GM18498 (cell line): ENCODE results near the gene KDM5D.

Experiments
- ATAC-seq: cut with Tn5 transposase; IDR thresholded peaks from one replicate; pipeline ENCODE4 v1.9.1; 2021; ENCODE audit warnings: mild to moderate bottlenecking, moderate library complexity; ENCODE audit not compliant: unreplicated experiment

Gene KDM5D

DNA sequence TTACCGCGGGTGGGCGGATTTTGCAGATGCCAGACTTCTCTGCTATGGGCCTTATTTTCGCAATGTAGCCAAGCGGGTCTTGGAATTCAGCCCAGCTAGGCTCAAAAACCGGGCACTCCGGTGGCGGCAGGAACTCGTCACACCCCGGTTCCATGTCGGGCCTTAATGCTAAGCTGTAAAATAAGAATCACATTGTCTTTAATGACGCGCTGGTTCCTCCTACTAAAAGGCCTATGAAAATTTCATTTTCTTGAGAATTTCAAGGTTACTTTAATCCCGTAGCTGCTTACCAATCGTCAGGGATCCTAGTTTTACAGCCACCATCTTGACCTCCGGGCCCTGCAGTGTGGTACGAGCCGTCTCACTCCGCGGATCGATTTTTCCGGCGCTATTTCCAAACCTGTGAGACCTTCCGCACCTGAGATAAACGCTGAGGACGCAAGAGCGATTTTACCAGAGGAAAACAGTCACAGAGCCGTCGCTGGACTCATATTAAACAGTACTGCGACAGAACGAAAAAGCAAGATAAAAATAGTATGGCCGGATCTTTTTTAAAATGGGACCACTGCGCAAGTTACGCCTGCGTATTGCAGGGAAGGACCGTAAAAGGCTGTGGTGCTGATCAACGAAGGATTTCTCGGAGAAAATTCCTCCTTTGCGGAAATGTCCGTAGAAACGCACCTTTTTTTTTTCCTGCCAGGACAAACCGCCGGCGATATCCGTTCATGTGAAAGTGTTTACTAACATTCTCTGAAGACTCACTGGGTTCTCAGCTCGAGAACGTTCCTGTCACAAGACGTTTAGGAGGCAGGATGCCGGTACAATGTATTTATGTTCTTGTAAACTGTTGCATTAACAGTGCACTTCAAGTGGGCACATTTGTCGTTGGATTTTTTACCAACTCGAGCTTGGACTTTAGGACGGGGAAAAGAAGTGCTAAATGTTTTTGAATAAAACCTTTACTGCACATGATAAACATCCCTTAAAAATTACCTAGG, at the start of gene KDM5D:
Gene KDM5D, minus strand, starts transcription at position 346 of the 998 bp plus-strand sequence. Its CDS starts 192 bp downstream, at position 154.
- peak; percentile 85 for ATAC-seq

GRCh38 chrY:19768375-19768774, 23.8 kb upstream of the KDM5D start:
- ATAC-seq, result no peak

GRCh38 chrY:19743331-19743730, 1.2 kb downstream of the KDM5D start:
- no peak for ATAC-seq

- ATAC-seq, result no peak
Observed at GRCh38 chrY:19742153-19742552, 2.4 kb downstream of the KDM5D start.

- no peak for ATAC-seq
Observed at GRCh38 chrY:19734425-19734824, 10.1 kb downstream of the KDM5D start.

DNA sequence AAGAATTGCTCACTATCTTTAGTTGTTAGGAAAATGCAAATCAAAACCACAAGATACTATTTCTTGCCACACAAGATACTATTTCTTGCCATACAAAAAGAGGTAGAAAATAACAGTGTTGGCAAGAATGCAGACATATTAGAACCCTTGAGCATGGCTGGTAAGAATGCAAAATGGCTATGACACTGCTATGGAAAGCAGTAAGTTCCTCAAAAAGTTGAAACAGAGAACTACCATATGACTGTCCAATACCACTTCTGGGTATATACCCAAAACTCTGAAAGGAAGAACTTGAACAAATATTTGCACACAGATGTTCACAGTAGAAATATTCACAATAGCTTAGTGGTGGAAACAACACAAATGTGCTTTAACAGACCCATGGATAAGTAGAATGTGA, 26.6 kb downstream of the KDM5D start:
- ATAC-seq, result peak; percentile 91

- no peak for ATAC-seq
Observed at GRCh38 chrY:19717146-19717545, 27.4 kb downstream of the KDM5D start.

DNA sequence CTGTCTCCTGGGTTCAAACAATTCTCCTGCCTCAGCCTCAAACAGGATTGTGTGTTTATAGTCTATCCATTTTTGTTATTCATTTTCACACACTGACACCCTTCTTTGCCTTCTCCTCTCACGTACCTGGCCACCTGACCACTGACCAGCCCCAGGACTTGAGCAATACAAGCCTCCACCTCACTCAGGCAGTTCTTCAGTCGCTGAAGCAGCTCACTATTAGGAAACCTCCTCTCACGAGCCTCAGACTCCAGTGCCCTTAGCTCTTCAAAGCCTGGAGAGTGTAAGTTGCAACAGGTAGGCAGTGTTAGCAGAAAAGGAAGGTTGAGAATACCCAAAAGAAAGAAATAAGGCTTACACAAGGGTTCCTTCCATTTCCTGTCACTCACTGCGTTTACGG, 29.3 kb downstream of the KDM5D start:
- ATAC-seq, result no peak

- ATAC-seq, result no peak
Observed at GRCh38 chrY:19713430-19713829, 31.1 kb downstream of the KDM5D start.

DNA sequence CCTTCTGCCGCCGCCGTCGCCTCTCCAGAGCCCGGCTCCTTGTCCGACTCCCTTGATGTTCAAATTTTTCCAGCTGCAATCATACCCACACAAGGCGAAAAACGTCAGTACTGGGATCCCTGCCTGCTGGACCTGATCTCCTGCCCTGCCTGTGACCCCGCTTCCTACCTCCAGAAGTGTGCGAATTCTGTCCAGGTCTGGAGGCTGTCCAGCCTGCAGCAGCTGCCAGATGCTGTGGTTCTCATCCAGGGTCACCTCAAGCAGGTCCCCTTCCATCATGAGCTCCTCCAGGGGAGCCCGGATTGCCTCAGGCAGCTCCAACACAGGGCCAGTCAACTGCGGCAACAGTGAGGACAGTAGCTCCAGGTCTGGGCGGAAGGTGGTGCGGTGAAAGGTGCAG, 38.3 kb downstream of the KDM5D start:
- no peak for ATAC-seq

- no peak for ATAC-seq
Observed at GRCh38 chrY:19698495-19698894, 46.0 kb downstream of the KDM5D start.

DNA sequence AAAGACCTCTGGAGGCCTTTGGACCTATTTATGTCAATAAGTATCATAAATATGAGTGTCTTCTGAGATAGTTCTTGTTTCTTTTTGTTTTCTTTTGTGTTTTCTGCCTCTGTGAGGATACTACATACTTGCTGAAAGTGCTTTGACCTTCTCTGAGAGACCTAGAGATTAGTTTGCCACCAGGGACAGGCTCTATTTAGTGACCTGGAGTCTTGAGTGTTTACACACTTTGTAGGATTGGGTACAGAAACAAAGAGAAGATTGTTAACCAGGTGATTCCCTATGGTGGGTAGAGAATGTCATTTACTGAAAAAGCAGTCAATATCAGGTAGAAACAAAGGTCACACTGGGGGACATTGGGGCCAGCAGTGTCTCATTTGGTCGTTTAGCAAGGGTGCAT, 63.7 kb downstream of the KDM5D start:
- no peak for ATAC-seq
